GM21390 (cell line): ENCODE results near the gene HS6ST1.

Experiments
- ATAC-seq: cut with Tn5 transposase; IDR thresholded peaks from one replicate; pipeline ENCODE4 v1.9.1; 2021; ENCODE audit not compliant: unreplicated experiment

HS6ST1 gene

DNA sequence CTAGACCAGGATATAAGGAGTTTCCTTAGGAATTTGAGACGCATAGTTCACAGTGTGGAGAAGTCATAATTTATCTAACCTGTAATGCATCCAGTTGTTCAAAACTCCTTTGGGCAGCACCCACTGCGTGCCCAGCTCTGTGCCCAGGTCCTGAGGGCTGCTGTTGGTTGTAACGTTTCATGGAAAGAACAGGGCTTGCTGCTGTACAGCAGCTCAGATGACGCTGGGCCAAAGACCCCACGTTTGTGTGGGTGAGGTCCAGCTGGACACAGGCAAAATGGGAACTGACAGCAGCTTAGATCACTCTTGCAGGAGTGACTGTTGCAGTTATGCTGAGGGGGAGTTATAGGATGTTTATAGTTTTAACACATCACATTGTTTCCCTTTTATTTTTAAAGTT is 30.0 kb upstream of the HS6ST1 start:
- no peak for ATAC-seq

DNA sequence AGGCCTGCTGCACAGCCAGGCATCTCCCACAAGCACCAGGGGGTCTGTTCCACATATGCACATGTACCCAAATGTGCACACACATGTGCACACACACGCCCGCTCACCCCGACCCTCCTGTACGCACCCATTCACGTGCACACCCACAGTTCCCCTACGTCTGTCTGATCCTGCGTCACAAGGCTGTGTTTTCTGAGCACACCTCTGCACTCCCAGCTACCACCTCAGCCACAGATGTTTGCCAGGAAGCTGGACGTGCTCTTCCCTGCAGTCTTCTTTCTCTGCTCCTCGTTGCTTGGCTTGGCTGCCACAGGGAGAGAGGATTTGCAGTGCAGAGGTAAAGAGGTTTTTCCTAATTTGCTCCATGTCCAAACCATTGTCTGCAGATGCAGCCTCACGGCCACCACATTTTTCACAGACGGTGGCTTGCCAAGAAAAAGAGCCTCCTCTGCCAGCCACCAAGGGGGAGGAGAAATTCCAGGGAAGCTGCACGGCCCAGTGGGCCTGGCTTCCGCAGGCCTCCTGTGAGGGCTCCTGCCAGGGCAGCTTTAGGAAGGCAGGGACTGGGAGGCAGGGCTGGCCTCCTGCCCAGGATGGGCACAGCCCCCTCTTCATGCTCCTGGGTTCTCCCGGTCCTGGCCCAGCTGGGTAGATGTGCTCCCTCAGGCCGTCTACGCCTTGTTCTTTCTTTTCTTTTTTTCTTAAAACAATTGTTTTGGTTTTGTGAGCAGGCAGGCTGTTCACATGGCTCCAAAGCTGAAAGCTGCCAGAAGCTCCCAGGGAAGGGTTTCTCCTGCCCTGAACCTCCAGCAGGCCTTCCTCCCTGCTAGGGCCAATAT is 29.3 kb upstream of the HS6ST1 start:
- ATAC-seq: no peak

DNA sequence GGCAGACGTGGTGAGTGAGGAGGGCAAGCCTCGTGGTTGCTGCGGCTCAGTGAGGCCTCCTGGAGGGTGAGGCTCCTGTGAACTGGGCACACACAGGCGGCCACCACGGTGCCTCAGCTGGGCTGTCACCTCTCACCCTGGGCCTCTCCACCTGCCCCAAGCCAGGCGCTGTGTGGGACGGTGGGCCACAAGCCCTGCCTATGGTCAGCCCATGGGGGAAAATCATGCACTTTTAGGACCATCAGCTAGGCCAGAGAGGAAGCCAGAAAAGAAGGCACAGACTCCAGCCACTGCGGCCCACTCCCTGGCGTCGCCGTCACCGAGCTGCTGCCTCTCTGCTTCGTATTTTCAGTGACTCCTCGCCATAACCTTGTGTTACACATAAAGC is 28.5 kb upstream of the HS6ST1 start:
- no peak for ATAC-seq

DNA sequence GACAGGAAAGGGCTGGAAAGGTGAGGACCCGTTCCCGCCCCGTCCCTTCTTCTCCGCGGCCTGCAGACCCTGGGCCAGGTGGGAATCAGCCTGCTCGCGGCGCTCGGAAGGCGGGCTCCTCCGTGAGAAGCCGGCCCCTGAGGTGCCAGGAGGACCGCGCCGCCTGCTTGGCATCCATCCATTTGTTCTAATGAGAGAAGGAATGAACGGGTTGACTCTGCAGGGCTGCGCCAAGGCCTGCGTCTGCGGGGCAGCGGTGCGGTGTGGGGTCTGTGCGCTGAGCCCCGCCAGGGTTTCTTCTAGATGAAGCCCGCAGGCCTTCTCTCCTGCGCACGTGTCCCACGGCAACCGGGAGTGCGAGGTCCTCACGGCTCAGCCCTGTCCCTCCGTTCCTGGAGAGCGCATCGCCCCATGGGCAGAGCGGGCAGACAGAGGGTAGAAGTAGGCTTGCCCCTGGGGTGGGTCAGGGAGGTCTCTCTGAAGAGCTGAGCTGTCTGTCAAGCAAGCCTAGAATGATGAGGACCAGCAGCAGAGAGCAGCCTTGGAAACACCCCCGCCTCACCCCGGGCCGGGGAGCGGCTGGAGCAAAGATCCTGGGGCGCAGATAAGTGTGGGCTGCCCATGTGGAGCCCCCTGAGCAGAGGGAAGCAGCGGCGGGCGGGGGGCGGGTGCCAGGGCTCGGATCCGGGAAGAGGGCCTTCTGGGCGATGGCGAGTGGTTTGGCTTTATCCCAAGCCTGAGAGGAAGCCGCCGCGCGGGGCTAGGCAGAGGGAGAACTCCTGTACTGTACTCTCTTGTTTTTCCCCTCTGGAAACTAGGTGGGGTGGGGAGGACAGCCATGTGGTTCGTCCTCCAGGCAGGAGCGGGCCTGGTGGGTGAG is 27.9 kb upstream of the HS6ST1 start:
- ATAC-seq: no peak

DNA sequence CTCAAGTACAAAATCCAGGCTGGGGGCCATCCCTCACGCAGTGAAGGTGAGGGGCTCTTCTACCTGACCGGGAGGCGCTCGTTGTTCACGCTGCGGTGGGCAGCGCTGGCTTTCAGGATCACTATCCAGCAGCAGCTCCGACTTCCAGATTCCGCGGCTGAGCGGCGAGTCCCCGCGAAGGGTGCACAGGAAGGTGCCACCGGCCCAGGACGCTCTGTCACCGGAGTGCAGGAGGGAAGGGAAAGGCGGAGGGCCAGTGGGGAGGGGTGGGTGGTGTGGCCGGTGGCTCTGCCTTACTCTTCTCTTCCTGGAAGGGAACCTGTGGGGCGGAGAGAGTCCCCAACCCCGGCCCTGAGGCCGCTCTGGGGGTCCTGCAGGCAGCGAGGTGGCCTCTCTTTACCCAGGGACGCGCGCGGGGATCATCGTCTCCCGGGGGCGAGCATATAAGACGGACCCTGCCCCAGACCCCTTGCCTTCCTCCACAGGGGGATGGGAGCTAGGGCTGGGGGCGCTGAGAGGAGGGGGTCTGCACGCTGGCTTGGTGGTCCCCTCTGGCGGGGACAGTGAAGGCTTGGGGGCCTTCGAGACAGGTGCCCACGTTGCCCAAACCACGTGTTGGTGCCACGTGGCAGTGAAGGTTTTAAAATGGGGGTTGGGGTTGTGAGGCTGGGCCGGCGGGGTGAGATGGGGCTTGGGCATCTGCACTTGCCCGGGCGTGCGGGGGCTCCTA is 26.9 kb upstream of the HS6ST1 start:
- ATAC-seq: no peak

DNA sequence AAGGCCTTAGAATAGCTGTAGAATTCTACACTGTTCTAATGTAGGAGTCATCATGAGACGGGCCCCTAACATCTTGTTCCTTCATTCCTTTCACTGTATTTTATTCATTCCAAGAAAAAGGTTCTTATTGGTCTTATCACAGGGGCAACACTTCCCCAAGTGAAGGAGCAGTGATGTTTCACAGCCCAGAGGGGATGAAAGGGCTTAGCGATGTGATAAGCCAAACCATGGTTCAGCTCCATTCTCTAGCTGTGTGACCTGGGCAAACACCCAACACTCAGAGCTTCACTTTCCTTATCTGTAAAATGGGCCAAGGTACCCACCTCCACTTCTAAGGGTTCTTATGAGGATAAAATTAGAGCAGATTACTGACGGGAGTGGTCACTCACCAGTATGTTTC is 25.4 kb upstream of the HS6ST1 start:
- ATAC-seq: no peak

DNA sequence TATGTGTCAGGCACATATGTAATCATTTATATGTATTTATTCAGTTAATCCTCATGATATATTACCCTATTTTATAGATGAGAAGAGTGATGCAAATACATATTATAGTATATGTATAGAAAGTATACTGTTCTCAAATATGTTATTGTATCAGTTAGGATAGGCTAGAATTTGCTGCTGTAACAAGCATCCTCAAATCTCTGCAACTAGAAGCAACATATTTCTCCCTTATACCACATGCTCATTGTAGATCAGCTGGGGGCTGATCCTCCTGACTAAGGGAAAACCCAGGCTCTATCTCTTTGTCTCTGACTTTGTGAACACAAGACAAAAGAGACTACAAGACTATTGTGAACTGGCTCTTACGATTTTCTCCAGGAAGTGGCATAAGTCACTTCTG is 24.8 kb upstream of the HS6ST1 start:
- no peak for ATAC-seq

DNA sequence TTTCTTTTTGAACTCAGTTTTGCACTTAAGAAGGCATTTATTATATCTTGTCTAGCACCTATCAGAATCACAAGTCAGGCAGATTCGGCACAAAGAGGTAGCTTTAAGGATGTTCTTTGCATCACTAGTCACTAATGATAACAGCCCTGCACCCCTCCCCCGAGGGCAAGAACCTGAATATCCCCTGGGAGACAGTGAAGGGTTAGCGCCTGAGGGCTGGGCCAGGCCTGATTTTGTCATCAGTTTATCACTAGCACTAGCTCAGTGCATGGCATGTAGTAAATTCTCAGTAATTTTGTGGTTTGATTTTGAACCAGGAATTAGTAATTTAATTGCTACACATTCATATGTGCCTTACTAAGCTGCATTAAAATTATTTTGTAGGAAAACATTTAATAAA is 23.9 kb upstream of the HS6ST1 start:
- no peak for ATAC-seq

DNA sequence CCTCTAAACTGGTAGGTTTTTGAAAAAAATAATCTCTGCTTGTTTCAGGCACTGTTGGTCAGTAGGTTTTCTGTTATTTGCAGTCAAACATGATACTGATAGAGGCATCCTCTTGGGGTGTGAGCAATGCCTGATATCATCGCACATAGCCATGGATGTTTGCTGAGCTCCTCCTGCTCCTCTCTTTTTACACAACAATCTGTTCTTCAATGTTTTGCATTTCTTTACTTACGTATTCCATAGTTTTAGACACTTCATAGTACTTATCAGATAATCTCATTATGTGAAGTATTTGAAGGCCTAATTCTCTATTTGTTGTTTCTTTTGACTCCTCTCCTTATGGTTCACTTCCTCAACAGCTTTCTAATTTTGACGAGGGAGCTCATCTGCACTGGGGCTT is 23.0 kb upstream of the HS6ST1 start:
- ATAC-seq: no peak

DNA sequence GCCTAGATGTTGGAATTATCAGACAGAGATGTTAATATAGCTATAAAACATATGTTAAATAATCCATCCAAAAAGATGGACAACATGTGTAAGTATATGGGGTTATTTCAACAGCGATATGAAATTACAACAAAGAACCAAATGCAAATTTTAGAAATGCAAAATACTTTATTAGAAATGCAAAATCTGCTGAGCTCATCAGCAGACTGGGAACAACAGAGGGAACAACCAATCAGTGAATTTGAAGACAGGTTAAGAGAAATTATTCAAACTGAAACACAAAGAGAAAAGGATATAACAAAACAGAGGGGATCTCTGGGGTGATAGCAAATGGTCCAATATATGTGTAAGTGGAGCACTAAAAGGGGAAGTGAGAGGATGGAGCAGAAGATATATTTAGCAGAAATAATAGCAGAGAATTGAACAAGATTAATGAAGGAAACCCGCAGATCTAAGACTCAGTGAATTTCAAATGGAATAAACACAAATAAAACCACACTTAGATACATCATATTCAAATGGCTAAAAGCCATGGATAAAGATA is 13.5 kb upstream of the HS6ST1 start:
- no peak for ATAC-seq

DNA sequence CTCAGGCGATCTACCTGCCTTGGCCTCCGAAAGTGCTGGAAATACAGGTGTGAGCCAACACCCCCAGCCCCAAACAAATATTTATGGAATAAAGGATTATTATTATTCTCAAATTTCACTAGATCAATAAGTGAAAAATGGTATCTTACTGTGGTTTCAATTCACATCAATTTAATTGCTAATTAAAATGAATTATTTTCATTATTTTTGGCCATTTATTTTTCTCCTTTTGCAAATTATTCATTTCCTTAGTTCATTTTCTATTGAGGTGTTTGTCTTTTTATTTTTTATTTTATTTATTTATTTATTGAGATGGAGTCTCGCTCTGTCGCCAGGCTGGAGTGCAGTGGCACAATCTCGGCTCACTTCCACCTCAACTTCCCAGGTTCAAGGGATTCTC is 11.9 kb upstream of the HS6ST1 start:
- no peak for ATAC-seq

DNA sequence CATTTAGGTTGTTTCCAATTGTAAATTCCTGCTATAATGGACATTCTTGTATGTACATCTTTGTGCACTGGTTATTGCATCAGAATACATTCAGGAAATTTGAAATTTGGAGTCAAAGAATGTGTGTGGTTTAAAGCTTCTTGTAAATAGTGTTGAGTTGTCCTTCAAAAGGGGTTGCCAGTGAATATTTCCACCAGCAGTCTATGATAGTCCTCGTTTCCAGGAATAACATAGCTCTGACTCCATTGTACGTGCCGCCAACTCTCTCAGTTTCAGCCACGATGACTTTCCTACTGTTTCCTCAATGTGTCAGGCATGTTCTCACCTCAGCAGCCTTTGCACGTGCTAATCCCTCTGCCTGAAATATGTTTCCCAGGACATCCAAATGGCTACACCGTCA is 10.9 kb upstream of the HS6ST1 start:
- no peak for ATAC-seq

DNA sequence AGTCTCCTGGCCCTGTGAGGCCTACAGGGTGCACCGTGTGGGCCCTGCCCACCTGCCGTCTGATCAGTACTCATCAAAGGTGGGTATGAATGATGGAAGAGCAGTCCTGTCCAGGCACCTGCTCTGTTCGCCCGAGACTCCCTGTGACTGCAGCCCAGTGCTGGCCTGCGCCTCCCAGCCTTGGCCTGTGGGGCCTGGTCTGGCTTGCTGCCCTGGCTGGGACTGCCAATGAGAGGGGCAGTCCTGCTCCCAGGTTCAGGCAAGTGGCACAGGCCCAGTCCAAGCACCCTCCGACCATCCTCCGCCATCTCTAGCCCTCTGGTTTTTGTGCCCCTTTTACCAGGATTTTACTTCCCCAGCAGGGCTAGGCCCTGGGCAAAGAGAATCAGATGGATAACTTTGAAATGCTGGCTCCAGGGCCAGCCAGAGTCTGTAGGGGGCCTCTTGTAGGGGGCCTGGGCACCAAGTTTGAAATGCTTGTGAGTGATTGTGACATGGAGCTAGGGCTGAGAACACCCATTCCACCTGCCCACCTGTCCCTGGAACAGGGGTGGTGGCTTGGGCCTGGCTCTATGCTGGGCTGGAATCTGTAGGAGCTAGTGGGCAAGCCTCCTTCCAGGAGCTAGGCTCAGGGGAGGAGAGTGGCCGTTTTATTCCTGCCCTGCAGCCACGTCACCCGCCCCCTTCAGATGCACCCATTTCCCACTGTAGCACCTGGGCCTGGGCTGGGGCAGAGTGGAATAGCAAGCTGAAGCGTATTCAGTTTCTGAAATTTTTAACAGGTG is 8.7 kb upstream of the HS6ST1 start:
- no peak for ATAC-seq

DNA sequence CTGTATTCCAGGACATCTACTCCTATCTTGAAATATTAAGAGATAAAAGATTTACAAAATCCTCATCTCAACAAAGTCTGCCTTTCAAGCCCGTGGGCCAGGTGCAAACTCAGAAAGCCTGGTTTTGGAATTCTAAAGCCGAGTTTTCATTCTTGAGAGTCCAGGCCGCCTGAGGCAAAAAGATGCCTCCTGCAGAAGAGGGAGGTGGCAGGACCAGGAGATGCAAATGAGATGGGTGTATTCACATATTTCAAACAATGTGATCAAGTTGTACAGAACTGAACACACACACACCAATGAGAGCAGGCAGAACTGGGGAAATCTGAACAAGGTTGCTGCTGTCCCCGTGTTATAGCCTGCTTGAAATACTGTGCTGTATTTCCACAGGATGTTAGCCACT is 7.7 kb upstream of the HS6ST1 start:
- no peak for ATAC-seq

DNA sequence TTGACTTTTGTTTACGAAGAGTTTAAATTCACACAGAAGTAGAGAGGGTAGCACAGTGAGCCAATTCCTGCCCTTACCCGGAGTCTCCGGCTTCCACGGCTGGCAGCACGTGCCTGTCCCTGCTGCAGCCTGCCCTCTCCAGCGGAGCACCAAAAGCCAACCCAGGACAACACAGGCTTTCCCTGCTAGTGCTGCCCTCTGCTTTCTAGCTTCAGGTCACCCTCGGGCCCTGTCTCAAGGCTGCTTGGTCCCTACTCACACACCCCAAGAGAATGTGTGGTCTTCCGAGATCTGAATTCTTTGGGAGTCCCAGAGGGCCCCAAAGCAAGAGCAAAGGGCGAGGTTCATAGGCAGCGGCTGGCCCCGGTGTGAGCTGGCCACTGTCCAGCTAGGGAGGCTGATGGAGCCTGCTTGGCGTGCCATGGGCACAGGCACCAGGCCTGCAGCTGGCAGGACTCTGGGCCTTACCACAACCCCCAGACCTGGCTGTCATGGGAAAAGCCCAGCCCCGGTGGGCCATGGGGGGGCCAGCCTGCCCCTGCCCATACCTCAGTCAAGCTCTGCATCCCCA is 7.0 kb upstream of the HS6ST1 start:
- ATAC-seq: no peak

DNA sequence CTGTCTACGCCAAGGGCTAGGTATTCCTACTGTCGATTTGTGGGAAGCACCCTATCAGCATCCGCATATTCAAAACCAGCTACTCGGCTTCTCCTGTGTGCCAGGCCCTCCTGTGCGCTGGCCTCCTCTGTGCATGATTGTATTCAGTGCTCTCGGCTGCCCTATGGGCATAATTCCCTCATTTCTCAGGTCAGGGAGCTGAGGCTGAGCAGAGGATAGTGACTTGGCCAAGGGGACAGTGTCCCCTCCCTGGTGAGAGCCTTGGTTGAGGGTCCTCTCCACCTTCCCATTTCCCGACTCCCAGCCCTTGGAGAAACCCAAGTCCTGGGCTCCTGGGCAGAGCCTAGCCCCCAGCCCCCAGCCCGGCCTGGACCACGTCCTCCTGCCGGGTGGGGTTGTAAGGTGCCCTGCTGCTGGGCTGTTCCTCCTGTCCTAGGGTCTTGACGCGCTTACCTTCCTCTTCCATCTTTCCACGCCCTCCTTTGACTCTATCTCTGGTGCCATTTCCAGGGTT is 6.3 kb upstream of the HS6ST1 start:
- ATAC-seq: no peak

DNA sequence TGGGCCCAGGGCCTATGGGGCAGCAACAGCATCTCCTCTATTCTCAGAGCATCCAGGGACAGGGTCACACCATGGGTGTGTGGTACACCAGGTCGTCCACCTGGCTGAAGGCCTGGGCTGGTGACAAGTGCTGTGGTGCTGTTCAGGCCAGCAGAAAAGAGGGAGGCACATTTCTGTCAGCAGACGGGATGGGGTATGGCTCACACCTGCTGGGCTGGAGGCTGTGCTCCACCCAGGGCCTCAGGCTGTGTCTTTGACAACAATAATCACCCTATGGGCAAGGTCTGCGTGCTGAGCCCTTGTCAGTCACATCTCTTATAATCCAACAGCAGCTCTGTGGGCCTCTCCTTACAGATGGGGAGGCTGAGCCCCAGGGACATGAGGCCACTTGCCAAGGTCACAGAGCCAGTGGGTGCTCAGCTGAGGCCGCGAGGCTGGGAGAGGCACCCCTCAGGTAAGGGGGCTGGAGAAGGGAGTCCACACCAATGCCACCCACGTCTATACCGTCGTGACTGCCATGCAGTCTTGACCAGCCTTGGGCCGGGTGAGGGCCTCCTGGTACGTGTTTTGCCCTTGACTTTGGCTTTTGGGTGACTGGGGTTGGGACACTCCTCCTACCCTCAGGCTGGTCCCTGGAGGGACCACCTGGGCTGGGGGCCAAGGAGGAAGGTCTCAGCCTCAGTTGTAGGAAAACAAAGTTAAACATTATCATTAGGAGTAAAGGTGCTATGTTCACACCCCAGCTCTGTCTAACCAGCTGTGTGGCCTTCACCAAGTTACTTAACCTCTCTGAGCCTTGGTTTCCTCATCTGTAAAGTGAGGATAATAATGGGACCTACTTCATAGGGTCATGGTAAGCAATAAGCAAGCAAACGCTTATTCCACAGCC is 5.6 kb upstream of the HS6ST1 start:
- ATAC-seq: no peak

DNA sequence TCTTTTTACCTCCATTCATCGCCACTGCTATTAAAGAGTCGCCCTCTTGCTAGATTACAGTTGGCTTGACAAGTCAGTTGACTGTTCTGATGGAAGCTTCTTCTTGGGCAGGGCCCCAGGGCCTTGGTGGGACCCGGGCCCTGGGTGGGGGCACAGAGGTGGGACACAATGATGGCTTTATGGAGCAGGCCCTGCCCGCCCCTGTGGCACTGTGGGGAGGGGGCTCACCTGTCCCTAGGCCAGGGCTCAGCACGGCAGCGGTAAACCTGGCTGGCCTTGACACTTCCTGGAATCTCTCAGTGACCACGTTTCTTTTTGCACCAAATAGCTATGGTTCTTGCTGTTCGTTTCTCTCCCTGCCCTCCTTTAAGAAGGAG is 4.9 kb upstream of the HS6ST1 start:
- ATAC-seq: no peak
